Measurements from ENCODE around the gene VPS26A. TPM values are rescaled to one million over a fixed set of nuclear protein-coding genes. Genes with fewer than 3 reads are reported as not detected.
A peak's percentile ranks its signal among the peaks of the same experiment; 100 is the strongest.

Gene VPS26A
- total and polyA plus RNA-seq, 8 donors: 22.6 to 69.6 (median 34.0) TPM

DNA sequence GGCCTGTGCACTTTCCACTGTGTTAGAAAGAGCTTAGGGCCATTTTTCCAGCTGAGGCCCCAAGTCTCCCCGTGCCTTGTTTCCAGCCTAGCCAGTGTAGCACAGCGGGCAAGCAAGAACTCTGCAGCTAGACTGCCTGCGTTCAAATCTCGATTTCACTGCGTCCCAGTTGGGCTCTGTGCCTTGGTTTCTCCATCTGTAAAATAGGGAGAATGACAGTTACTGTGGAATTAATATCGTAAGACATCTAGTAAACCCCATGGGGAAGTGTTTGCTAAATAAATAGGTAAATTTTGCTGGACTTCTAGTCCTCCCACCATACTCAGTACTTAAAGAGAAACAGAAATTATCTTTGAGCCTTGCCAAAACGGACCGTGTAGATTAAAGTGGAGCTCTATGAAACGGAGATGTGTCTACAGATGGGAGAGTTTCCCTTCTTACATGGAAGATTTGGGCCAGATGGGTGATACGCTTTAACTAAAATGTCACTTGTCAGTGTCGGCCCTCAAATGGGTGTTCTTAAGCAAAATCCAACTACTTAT is 92.7 kb downstream of the VPS26A start:
- Histone ChIP-seq H3K27me3 (peaks cover 0 to 15% (median 0%) of the 10 kb centered on the region in 3 donors), H3K4me1 (peaks cover 0 to 11% (median 4%) of the 10 kb centered on the region in 4 donors), H3K4me3 (no peak overlapping the region), H3K36me3 (no peaks in the 10 kb centered on the region), H3K9me3 (no peaks in the 10 kb centered on the region), H3K27ac (peak overlapping the region in 1 of 5 donors; percentile 26)
- 83 to 94% (median 92%) methylated on average over 11 of the region's 11 CpGs for WGBS, 5 donors
- TF ChIP-seq EP300 (IDR thresholded peaks at IDR 0.05): no peak
- TF ChIP-seq POLR2A (IDR thresholded peaks at IDR 0.05): no peak
- TF ChIP-seq CTCF (IDR thresholded peaks at IDR 0.05): no peak
- TF ChIP-seq POLR2AphosphoS5 (IDR thresholded peaks at IDR 0.05): no peak
- intact Hi-C loops (cut with DNase I; ENCODE audit: low total_unique reads): no loop called here
- no peak for DNase-seq

GRCh38 chr10:69217119-69217754 is 93.3 kb downstream of the VPS26A start:
- Histone ChIP-seq H3K4me1 (peaks cover 0 to 17% (median 9%) of the 10 kb centered on the region in 4 donors), H3K9me3 (no peaks in the 10 kb centered on the region), H3K36me3 (no peaks in the 10 kb centered on the region), H3K27ac (peak overlapping the region in 1 of 5 donors; percentile 26), H3K4me3 (no peak overlapping the region), H3K27me3 (peaks cover 0 to 17% (median 0%) of the 10 kb centered on the region in 3 donors)
- intact Hi-C loops (cut with DNase I; ENCODE audit: low total_unique reads): no loop called here
- 58 to 77% (median 61%) methylated on average over 4 of the region's 4 CpGs for WGBS, 5 donors
- TF ChIP-seq POLR2AphosphoS5 (IDR thresholded peaks at IDR 0.05) (peak in 2 of 3 donors; percentile 21 to 70), POLR2A (IDR thresholded peaks at IDR 0.05) (no peak)
- peak in 1 of 2 donors; percentile 37 for DNase-seq

GRCh38 chr10:69218831-69219230 is 94.9 kb downstream of the VPS26A start:
- intact Hi-C loops (cut with DNase I; ENCODE audit: low total_unique reads): no loop called here
- no peak overlapping the region for H3K4me3 ChIP-seq
- no peaks in the 10 kb centered on the region for H3K36me3 ChIP-seq
- H3K27me3 ChIP-seq: peaks cover 0 to 17% (median 0%) of the 10 kb centered on the region in 3 donors
- H3K4me1 ChIP-seq: peaks cover 4 to 26% (median 15%) of the 10 kb centered on the region in 4 donors
- DNase-seq: no peak
- no peak overlapping the region for H3K27ac ChIP-seq
- WGBS, 5 donors: 90 to 95% (median 93%) methylated on average over 6 of the region's 6 CpGs
- no peaks in the 10 kb centered on the region for H3K9me3 ChIP-seq
- no peak for TF ChIP-seq POLR2A (IDR thresholded peaks at IDR 0.05)
- no peak for TF ChIP-seq POLR2AphosphoS5 (IDR thresholded peaks at IDR 0.05)
- no peak for TF ChIP-seq EP300 (IDR thresholded peaks at IDR 0.05)
- TF ChIP-seq CTCF (IDR thresholded peaks at IDR 0.05): no peak

GRCh38 chr10:69220041-69220451 is 96.1 kb downstream of the VPS26A start, which contains the start of gene HKDC1:
Gene HKDC1 (plus strand): TSS chr10:69220332. CDS start chr10:69220436, 104 bp downstream.
- WGBS, 5 donors: 44 to 68% (median 56%) methylated on average over 8 of the region's 8 CpGs
- TF ChIP-seq POLR2A (IDR thresholded peaks at IDR 0.05): no peak
- TF ChIP-seq POLR2AphosphoS5 (IDR thresholded peaks at IDR 0.05): no peak
- TF ChIP-seq CTCF (IDR thresholded peaks at IDR 0.05): no peak
- TF ChIP-seq EP300 (IDR thresholded peaks at IDR 0.05): no peak
- Histone ChIP-seq H3K36me3 (no peaks in the 10 kb centered on the region), H3K9me3 (no peaks in the 10 kb centered on the region), H3K27me3 (peaks cover 0 to 17% (median 0%) of the 10 kb centered on the region in 3 donors), H3K27ac (no peak within 1 kb of the TSS), H3K4me3 (no peak within 1 kb of the TSS), H3K4me1 (peaks cover 4 to 30% (median 15%) of the 10 kb centered on the region in 4 donors)
- DNase-seq: peak in 1 of 2 donors; percentile 57
- intact Hi-C loops (cut with DNase I; ENCODE audit: low total_unique reads): no loop called here

Data from stomach (tissue), 9 donors.